DMS153 treated with DMSO at 0.1 percent for 48 hours (cell line): ENCODE measurements around the gene DDOST.

Experiments used
- DNase-seq: peaks from one replicate; lab custom pipeline; 2025; ENCODE audit not compliant: unreplicated experiment; lab: John Stamatoyannopoulos, UW

Gene DDOST

GRCh38 chr1:20660847-20661206 is 342 bp downstream of the DDOST start:
- no peak for DNase-seq

GRCh38 chr1:20660363-20660762 is 806 bp downstream of the DDOST start:
- no peak for DNase-seq

- no peak for DNase-seq
Measured at GRCh38 chr1:20658166-20658915, 2.8 kb downstream of the DDOST start.

DNA sequence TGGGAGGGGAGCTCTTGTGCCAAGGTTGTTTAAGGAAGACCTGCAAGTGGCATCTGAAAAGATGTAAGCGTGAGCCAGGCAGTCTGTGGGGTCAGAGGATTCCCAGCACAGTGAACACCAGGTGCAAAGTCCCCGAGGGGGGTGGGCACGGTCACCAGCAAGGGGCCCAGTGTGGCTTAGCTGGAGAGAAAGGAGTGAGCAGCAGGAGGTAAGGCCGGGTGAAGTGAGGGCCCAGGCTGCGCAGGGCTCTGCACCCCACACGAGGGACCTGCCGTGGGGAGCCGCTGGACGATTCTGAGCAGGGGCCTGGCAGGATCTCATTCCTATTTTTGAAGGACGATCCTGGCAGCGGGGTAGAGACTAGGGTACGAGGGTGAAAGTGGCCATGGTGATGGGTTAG is 4.1 kb downstream of the DDOST start:
- no peak for DNase-seq

GRCh38 chr1:20654104-20654690 is 7.0 kb downstream of the DDOST start:
- DNase-seq = no peak

DNA sequence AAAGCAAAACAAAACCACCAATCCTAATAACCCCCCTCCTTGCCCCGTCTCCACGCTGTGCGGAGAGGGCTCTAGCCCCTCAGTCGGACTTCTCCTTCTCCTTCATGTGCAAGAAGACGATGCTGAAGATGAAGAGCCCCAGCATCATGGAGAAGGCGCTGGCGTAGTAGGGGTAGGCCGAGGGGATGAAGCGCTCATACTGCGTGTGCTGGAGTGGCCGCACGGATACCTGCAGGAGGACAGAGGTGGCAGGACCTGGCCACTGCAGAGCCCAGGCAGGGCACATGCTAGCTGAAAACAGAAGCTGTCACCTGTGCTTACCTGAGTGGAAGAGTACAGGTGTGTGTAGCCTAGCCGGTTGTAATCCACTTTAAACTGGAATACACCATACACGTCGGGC is 8.9 kb downstream of the DDOST start:
- no peak for DNase-seq

DNA sequence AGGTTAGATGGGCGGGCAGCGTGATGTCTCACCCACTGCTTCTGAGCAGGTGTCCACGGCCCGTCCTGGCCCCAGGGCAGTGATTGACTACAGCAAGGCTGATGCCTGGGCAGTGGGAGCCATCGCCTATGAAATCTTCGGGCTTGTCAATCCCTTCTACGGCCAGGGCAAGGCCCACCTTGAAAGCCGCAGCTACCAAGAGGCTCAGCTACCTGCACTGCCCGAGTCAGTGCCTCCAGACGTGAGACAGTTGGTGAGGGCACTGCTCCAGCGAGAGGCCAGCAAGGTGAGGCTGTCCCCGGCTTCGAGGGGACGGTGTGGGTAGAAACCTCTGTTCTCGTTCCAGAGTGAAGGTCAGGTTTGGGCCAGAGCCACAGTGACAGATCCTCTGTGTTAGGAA is 12.2 kb downstream of the DDOST start:
- no peak for DNase-seq

DNA sequence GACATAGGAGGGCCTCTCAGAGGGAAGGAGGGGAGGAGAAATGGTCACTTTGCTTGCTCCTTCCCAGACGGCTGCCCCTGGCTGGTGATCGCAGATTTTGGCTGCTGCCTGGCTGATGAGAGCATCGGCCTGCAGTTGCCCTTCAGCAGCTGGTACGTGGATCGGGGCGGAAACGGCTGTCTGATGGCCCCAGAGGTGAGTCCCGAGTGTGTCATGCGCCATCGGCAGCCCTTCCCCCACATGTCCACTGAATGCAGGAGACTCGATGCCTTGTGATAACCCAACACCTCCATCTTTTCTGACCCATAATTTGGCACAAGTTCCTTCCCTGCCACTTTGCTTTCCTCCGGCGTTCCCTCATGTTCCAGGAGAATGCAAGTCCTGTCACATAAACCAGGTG is 12.7 kb downstream of the DDOST start:
- no peak for DNase-seq

GRCh38 chr1:20645414-20645813 is 15.8 kb downstream of the DDOST start:
- no peak for DNase-seq

DNA sequence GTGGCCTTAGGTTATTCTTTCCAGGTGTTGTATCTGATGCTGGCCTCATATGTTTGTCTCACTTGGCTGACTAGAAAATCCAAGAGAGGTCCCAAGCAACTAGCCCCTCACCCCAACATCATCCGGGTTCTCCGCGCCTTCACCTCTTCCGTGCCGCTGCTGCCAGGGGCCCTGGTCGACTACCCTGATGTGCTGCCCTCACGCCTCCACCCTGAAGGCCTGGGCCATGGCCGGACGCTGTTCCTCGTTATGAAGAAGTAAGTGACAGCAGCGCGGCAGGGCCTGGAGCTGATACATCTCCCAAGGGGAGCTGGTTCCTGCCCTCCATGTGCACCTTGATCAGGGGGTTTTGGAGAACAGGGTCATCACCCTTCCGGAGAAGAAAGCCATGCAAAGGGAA is 16.8 kb downstream of the DDOST start:
- no peak for DNase-seq

GRCh38 chr1:20643080-20643479 is 18.1 kb downstream of the DDOST start:
- no peak for DNase-seq

GRCh38 chr1:20641975-20642374 is 19.2 kb downstream of the DDOST start:
- no peak for DNase-seq

GRCh38 chr1:20640183-20640597 is 21.0 kb downstream of the DDOST start:
- DNase-seq = peak; percentile 23

DNA sequence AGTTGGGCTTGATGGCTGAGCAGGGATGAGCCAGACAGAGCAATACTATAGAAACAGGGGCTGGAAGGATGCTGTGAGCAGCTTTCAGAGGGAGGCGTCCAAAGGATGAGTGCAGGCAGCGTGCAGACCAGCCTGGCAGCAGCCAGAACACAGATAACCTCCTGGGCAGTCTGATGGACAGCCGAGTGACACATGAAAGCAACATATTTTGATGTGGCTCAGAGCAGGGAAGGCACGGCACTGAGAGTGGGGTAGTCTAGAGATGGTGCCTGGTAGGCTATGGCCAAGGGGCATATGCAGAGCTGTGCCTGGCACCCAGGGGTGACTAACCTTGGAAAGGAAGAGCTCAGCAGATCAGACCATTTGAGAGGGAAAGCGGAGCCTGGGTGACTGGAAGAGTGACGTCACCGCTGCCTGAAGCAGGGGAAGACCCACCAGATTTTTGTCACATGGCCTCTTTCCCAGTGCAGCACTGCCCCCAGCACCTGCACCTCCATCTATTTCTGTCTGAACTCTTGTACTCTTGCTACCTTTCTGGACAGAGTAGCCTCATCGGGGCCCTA is 24.3 kb downstream of the DDOST start:
- no peak for DNase-seq

DNA sequence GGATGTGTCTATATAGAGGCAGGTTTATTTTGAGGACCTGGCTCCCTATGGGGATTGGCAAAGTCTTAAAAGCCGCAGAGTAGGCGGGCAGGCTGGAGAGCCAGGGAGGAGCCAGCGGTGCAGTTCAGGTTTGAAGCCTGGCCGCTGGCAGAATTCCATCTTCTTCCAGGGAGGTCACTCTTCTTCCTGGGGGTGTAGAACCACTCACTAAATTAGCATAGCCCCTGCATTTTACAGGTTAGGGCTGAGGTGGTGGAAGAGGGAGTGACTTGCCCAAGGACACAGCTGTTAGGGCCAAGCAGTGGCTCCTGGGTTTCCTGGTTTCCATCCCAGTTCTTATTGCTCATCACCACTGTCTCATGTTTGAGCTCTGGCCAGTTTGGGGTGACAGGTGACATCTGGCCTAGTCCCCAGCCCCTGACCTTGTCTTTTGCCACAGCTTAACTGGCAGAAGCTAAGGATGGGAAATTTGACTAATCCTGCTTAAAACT is 26.5 kb downstream of the DDOST start:
- peak; percentile 80 for DNase-seq

GRCh38 chr1:20634065-20634593 is 27.0 kb downstream of the DDOST start:
- DNase-seq = no peak

- peak; percentile 78 for DNase-seq
Measured at GRCh38 chr1:20633190-20634064, 27.7 kb downstream of the DDOST start, which contains the start of gene PINK1. Gene PINK1 (plus strand): TSS chr1:20633458. CDS start chr1:20633549, 91 bp downstream.

- no peak for DNase-seq
Measured at GRCh38 chr1:20632386-20632785, 28.8 kb downstream of the DDOST start.

- no peak for DNase-seq
Measured at GRCh38 chr1:20630729-20631128, 30.4 kb downstream of the DDOST start.

- no peak for DNase-seq
Measured at GRCh38 chr1:20626524-20626923, 34.6 kb downstream of the DDOST start.

- DNase-seq = no peak
Measured at GRCh38 chr1:20626098-20626427, 35.1 kb downstream of the DDOST start.
